Mesenchymal stem cell (in vitro differentiated cells and primary cell): ENCODE measurements around the gene ADAMTS18.
A peak's percentile ranks its signal among the peaks of the same experiment; 100 is the strongest.
"Not testable (repeated sequence)": the region's sequence is repeated elsewhere in the genome, so short reads cannot be mapped to it uniquely, and the experiment has no call there.

Experiments used
- DNase-seq: peaks from one replicate; pipeline ENCODE4 v3.0.0-alpha.2; 2013
- H2AFZ ChIP-seq: one replicate; pipeline ENCODE4 v1.6.1; 2013; ENCODE audit warnings: low read depth, mild to moderate bottlenecking, control low read depth, inconsistent platforms, low read length, moderate library complexity
- H2AK5ac ChIP-seq: 2 replicates; pipeline ENCODE4 v1.6.1; 2013; ENCODE audit warnings: low read length, moderate library complexity, mild to moderate bottlenecking, inconsistent platforms; ENCODE audit not compliant: severe bottlenecking
- H2BK120ac ChIP-seq: one replicate; pipeline ENCODE4 v1.6.1; 2013; ENCODE audit warnings: low read depth, mild to moderate bottlenecking, inconsistent platforms, low read length, moderate library complexity
- H2BK12ac ChIP-seq, 2 experiments: one replicate each; pipeline ENCODE4 v1.6.1; 2013; ENCODE audit warnings: inconsistent platforms in 2 of 2, low read length in 2 of 2, mild to moderate bottlenecking in 2 of 2, moderate library complexity in 2 of 2, control low read depth in 1 of 2
- H2BK15ac ChIP-seq: one replicate; pipeline ENCODE4 v1.6.1; 2013; ENCODE audit warnings: mild to moderate bottlenecking, low read depth, inconsistent platforms; ENCODE audit not compliant: poor library complexity, severe bottlenecking
- H2BK5ac ChIP-seq: 2 replicates; pipeline ENCODE4 v1.6.1; 2013; ENCODE audit warnings: low read depth, mild to moderate bottlenecking, low read length, control low read depth, inconsistent platforms; ENCODE audit not compliant: poor library complexity, severe bottlenecking
- H3K14ac ChIP-seq, 2 experiments: one replicate each; pipeline ENCODE4 v1.6.1; 2013; ENCODE audit warnings: inconsistent platforms in 2 of 2, low read length in 2 of 2, control low read depth in 1 of 2, mild to moderate bottlenecking in 1 of 2, moderate library complexity in 1 of 2
- H3K18ac ChIP-seq, 2 experiments: one replicate each; pipeline ENCODE4 v1.6.1; 2013; ENCODE audit warnings: inconsistent platforms in 2 of 2, low read length in 2 of 2, control low read depth in 1 of 2, low read depth in 1 of 2, mild to moderate bottlenecking in 1 of 2
- H3K23ac ChIP-seq, 2 experiments: one replicate each; pipeline ENCODE4 v1.6.1; 2013; ENCODE audit warnings: inconsistent platforms in 2 of 2, low read length in 2 of 2, mild to moderate bottlenecking in 2 of 2, moderate library complexity in 2 of 2, control low read depth in 1 of 2
- H3K27ac ChIP-seq: 2 replicates; pipeline ENCODE4 v1.5.1; 2013; ENCODE audit warnings: mild to moderate bottlenecking, moderate library complexity, low read length, control low read depth, inconsistent platforms; ENCODE audit not compliant: poor library complexity, severe bottlenecking
- H3K27me3 ChIP-seq, 2 experiments: 2 replicates each; pipeline versions ENCODE4 v1.6.1 to v1.7.0; 2013; ENCODE audit warnings: low read length in 2 of 2, mild to moderate bottlenecking in 2 of 2, moderate library complexity in 2 of 2, control low read depth in 1 of 2, inconsistent platforms in 1 of 2; ENCODE audit not compliant: control insufficient read depth in 1 of 2, insufficient read depth in 1 of 2
- H3K36me3 ChIP-seq, 2 experiments: 2 replicates each; pipeline versions ENCODE4 v1.6.1 to v1.7.0; 2013; ENCODE audit warnings: low read length in 2 of 2, control low read depth in 1 of 2, inconsistent platforms in 1 of 2, low read depth in 1 of 2, mild to moderate bottlenecking in 1 of 2; ENCODE audit not compliant: insufficient read depth in 2 of 2, control insufficient read depth in 1 of 2
- H3K4ac ChIP-seq, 2 experiments: one replicate each; pipeline ENCODE4 v1.6.1; 2013; ENCODE audit warnings: inconsistent platforms in 2 of 2, low read length in 2 of 2, mild to moderate bottlenecking in 2 of 2, moderate library complexity in 2 of 2, control low read depth in 1 of 2, low read depth in 1 of 2
- H3K4me1 ChIP-seq: 2 replicates; pipeline ENCODE4 v1.6.1; 2013; ENCODE audit warnings: low read depth, low read length, control low read depth; ENCODE audit not compliant: control insufficient read depth, insufficient read depth
- H3K4me2 ChIP-seq: 2 replicates; pipeline ENCODE4 v1.6.1; 2013; ENCODE audit warnings: low read length, mild to moderate bottlenecking, inconsistent platforms; ENCODE audit not compliant: poor library complexity, severe bottlenecking
- H3K4me3 ChIP-seq, 2 experiments: 2 replicates each; pipeline versions ENCODE4 v1.5.1 to v1.7.0; 2013; ENCODE audit warnings: low read length in 2 of 2, mild to moderate bottlenecking in 2 of 2, control low read depth in 1 of 2, low read depth in 1 of 2; ENCODE audit not compliant: insufficient read depth in 1 of 2
- H3K79me1 ChIP-seq: replicated peaks from 2 replicates; pipeline ENCODE4 v1.6.1; 2013; ENCODE audit warnings: mild to moderate bottlenecking, control low read depth, low read length, inconsistent platforms; ENCODE audit not compliant: poor library complexity, severe bottlenecking
- H3K9ac ChIP-seq: 2 replicates; pipeline ENCODE4 v1.7.0; 2013; ENCODE audit warnings: mild to moderate bottlenecking, low read length, moderate library complexity
- H3K9me3 ChIP-seq: 2 replicates; pipeline ENCODE4 v1.7.0; 2013; ENCODE audit warnings: mild to moderate bottlenecking, low read length; ENCODE audit not compliant: control insufficient read depth
- H4K8ac ChIP-seq: one replicate; pipeline ENCODE4 v1.6.1; 2013; ENCODE audit warnings: inconsistent platforms, mild to moderate bottlenecking, low read length, moderate library complexity
- H4K91ac ChIP-seq: one replicate; pipeline ENCODE4 v1.6.1; 2013; ENCODE audit warnings: mild to moderate bottlenecking, low read length, inconsistent platforms
- WGBS: methylation state at CpG from one replicate; pipeline ENCODE4 v1.1.7; 2013; ENCODE audit warnings: mixed read lengths; 5-methylcytosine and 5-hydroxymethylcytosine counted together

The ADAMTS18 gene

DNA sequence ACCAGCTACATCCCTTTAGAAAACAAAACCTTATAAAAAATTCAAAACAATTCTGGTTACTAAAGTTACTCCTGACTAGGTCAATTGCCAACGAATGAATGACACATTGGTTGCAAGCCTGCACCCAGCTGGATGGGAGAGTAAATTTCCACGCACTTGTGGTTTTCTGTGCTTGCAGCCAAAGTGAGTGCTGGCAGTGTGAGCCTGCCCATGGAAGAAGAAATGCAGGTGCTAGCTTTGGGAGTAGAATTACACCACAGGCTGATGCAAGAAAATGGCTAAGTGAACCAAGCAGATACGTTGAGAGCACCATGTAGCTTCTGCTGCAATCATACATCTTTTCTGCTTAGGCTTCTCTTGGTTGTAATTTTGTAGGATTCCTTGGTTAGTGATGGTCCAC, 161.0 kb downstream of the ADAMTS18 start:
- Histone ChIP-seq H3K14ac (no peak overlapping the region), H2BK12ac (no peak overlapping the region), H2BK15ac (no peak overlapping the region), H3K4me2 (no peak overlapping the region), H2BK5ac (no peak overlapping the region), H2BK120ac (no peak overlapping the region), H3K36me3 (no peaks in the 10 kb centered on the region), H2AFZ (no peak overlapping the region), H3K18ac (no peak overlapping the region), H4K91ac (no peak overlapping the region), H3K9me3 (no peaks in the 10 kb centered on the region), H3K79me1 (no peaks in the 10 kb centered on the region), H3K4me3 (no peak overlapping the region), H4K8ac (no peak overlapping the region), H3K4me1 (no peaks in the 10 kb centered on the region), H3K27ac (no peak overlapping the region), H3K9ac (no peak overlapping the region), H3K4ac (no peak overlapping the region), H3K27me3 (peaks cover 0 to 6% of the 10 kb centered on the region in 2 experiments), H2AK5ac (no peak overlapping the region), H3K23ac (no peak overlapping the region)
- DNase-seq = peak; percentile 41
- WGBS = 69% methylated on average over 3 of the region's 3 CpGs

- H2BK12ac ChIP-seq = no peak overlapping the region
- H3K4me1 ChIP-seq = no peaks in the 10 kb centered on the region
- no peak for DNase-seq
- no peak overlapping the region for H2BK15ac ChIP-seq
- H2BK5ac ChIP-seq = no peak overlapping the region
- H3K4me3 ChIP-seq = no peak overlapping the region
- H3K27me3 ChIP-seq = peaks cover 0 to 6% of the 10 kb centered on the region in 2 experiments
- no peak overlapping the region for H3K4me2 ChIP-seq
- H3K27ac ChIP-seq = no peak overlapping the region
- no peaks in the 10 kb centered on the region for H3K79me1 ChIP-seq
- no peak overlapping the region for H4K91ac ChIP-seq
- no peak overlapping the region for H3K4ac ChIP-seq
- H3K36me3 ChIP-seq = no peaks in the 10 kb centered on the region
- no peak overlapping the region for H3K9ac ChIP-seq
- H3K9me3 ChIP-seq = no peaks in the 10 kb centered on the region
- H3K18ac ChIP-seq = no peak overlapping the region
- whole genome bisulfite sequencing = 74% methylated on average over 5 of the region's 8 CpGs
- H3K23ac ChIP-seq = no peak overlapping the region
- H3K14ac ChIP-seq = no peak overlapping the region
- H2AFZ ChIP-seq = no peak overlapping the region
- no peak overlapping the region for H2BK120ac ChIP-seq
- no peak overlapping the region for H4K8ac ChIP-seq
- H2AK5ac ChIP-seq = no peak overlapping the region
Observed at GRCh38 chr16:77271532-77272426, 163.1 kb downstream of the ADAMTS18 start.

DNA sequence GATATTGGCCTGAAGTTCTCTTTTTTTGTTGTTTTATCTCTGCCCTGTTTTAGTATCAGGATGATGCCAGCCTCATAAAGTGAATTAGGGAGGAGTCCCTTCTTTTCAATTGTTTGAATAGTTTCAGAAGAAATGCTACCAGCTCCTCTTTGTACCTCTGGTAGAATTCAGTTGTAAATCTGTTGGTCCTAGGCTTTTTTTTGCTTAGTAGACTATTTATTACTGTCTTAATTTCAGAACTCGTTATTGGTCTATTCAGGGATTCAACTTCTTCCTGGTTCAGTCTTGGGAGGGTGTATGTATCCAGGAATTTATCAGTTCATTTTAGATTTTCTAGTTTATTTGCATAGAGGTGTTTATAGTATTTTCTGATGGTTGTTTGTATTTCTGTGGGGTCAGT, 168.6 kb downstream of the ADAMTS18 start:
- H3K79me1 ChIP-seq, H3K27me3 ChIP-seq, H3K18ac ChIP-seq: not testable (repeated sequence)

GRCh38 chr16:77262971-77263370, 171.9 kb downstream of the ADAMTS18 start:
- Histone ChIP-seq H3K4ac (no peak overlapping the region), H3K27ac (no peak overlapping the region), H2AFZ (no peak overlapping the region), H3K4me3 (no peak overlapping the region), H4K91ac (no peak overlapping the region), H2BK5ac (no peak overlapping the region), H3K18ac (no peak overlapping the region), H2AK5ac (no peak overlapping the region), H3K36me3 (no peaks in the 10 kb centered on the region), H3K9me3 (no peaks in the 10 kb centered on the region), H3K4me1 (no peaks in the 10 kb centered on the region), H3K4me2 (no peak overlapping the region), H3K27me3 (no peaks in the 10 kb centered on the region), H3K23ac (no peak overlapping the region), H2BK12ac (no peak overlapping the region), H3K9ac (no peak overlapping the region), H4K8ac (no peak overlapping the region), H2BK15ac (no peak overlapping the region), H3K79me1 (no peaks in the 10 kb centered on the region), H3K14ac (no peak overlapping the region), H2BK120ac (no peak overlapping the region)
- DNase-seq = no peak
- 81% methylated on average over 3 of the region's 3 CpGs for WGBS

More for the DNA sequence above, 168.6 kb downstream of the ADAMTS18 start:
- not testable (repeated sequence) for H2BK12ac ChIP-seq, H4K91ac ChIP-seq, H3K14ac ChIP-seq, H3K23ac ChIP-seq, H3K4me1 ChIP-seq, H2AFZ ChIP-seq, H3K9me3 ChIP-seq, H3K27ac ChIP-seq, H3K4me3 ChIP-seq, H2BK15ac ChIP-seq, H2AK5ac ChIP-seq, H3K4me2 ChIP-seq, H2BK5ac ChIP-seq, H4K8ac ChIP-seq, H3K4ac ChIP-seq, H3K36me3 ChIP-seq, H3K9ac ChIP-seq, DNase-seq, H2BK120ac ChIP-seq
- 80% methylated on average over 1 of the region's 1 CpG for WGBS
